ENCODE results near the gene IL1RAPL1.

IL1RAPL1 gene

GRCh38 chrX:29965634-29966033 lies 1378.4 kb downstream of the IL1RAPL1 start:
- no peaks in the 10 kb centered on the region for H3K27me3 ChIP-seq
- H3K9me3 ChIP-seq: no peaks in the 10 kb centered on the region
- TF ChIP-seq, protein P1, sequence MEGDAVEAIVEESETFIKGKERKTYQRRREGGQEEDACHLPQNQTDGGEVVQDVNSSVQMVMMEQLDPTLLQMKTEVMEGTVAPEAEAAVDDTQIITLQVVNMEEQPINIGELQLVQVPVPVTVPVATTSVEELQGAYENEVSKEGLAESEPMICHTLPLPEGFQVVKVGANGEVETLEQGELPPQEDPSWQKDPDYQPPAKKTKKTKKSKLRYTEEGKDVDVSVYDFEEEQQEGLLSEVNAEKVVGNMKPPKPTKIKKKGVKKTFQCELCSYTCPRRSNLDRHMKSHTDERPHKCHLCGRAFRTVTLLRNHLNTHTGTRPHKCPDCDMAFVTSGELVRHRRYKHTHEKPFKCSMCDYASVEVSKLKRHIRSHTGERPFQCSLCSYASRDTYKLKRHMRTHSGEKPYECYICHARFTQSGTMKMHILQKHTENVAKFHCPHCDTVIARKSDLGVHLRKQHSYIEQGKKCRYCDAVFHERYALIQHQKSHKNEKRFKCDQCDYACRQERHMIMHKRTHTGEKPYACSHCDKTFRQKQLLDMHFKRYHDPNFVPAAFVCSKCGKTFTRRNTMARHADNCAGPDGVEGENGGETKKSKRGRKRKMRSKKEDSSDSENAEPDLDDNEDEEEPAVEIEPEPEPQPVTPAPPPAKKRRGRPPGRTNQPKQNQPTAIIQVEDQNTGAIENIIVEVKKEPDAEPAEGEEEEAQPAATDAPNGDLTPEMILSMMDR (IDR thresholded peaks at IDR 0.05; ENCODE audit: low read depth, low read length): no peak
- H3K4me3 ChIP-seq (ENCODE audit: low read depth, low read length): no peak overlapping the region
- no peak for DNase-seq
- H3K36me3 ChIP-seq: no peaks in the 10 kb centered on the region
- no peaks in the 10 kb centered on the region for H3K4me1 ChIP-seq

DNA sequence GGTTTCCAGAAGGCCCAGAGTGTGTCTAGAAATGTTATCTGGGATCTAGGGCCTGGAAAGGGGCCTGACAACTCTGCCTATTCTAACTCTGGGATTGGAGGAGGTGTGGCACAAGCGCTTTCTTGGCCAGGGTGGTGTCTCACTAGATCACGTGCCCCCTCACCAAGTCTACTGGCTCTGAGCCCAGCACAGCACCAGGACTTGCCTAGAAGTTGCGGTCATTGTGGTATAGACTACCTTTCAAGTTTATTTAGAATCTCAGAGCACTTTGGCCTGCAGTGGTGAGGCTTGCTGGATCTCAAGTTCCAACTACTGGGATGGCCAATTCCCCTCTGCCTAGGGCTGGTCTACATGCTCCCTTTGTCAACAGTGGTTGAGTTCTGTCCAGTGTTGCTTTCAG lies 1404.8 kb downstream of the IL1RAPL1 start:
- TF ChIP-seq, protein P1 (IDR thresholded peaks at IDR 0.05; ENCODE audit: low read depth, low read length): no peak
- Histone ChIP-seq H3K4me1 (no peaks in the 10 kb centered on the region), H3K9me3 (no peaks in the 10 kb centered on the region), H3K4me3 (ENCODE audit: low read depth, low read length) (no peak overlapping the region), H3K27me3 (no peaks in the 10 kb centered on the region), H3K36me3 (no peaks in the 10 kb centered on the region)
- DNase-seq: no peak

DNA sequence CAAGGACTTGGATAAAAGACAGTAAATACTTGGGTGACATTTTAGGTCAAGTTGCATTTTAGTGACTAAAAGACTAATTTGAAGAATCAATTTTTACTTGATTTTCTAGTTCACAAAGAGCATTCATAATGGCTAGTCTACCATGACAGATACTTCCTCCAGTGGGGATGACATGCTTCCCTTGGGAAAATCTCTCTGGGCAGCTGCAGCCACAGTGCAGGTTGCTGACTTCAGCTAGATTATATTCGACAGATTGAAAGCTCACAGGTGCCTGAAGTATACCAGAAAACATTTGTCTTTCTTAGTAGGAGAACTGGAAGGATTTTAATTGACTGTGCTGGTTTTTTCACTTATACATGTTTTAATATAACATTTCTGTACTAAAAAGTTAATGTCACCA lies 1418.6 kb downstream of the IL1RAPL1 start:
- no peak for DNase-seq
- Histone ChIP-seq H3K4me1 (no peaks in the 10 kb centered on the region), H3K9me3 (no peaks in the 10 kb centered on the region), H3K27me3 (no peaks in the 10 kb centered on the region), H3K4me3 (ENCODE audit: low read depth, low read length) (no peak overlapping the region), H3K36me3 (no peaks in the 10 kb centered on the region)
- TF ChIP-seq, protein P1 (IDR thresholded peaks at IDR 0.05; ENCODE audit: low read depth, low read length): no peak
